Epithelial cell of prostate (primary cell): Measurements from ENCODE around the gene RPS15.

ENCODE experiments used
- DNase-seq: peaks from one replicate; pipeline ENCODE4 v3.0.0-alpha.2; 2011; ENCODE audit warnings: low read depth, low spot score
- H3K27ac ChIP-seq: fragments of 450-650 bp; 2 replicates; pipeline ENCODE4 v1.5.1; 2017; ENCODE audit warnings: mild to moderate bottlenecking

The RPS15 gene

GRCh38 chr19:1449467-1450442 lies 11.6 kb downstream of the RPS15 start, which contains the start of gene APC2:
APC2 (plus strand) TSS chr19:1450121; CDS start chr19:1453002, 2,881 bp downstream.
- no peak for DNase-seq
- no peak within 1 kb of the TSS for H3K27ac ChIP-seq

GRCh38 chr19:1450735-1451731 lies 12.8 kb downstream of the RPS15 start:
- H3K27ac ChIP-seq, result no peak overlapping the region
- no peak for DNase-seq

- no peak overlapping the region for H3K27ac ChIP-seq
- DNase-seq, result no peak
Observed at GRCh38 chr19:1451916-1452801, 14.0 kb downstream of the RPS15 start.

GRCh38 chr19:1452802-1453524 lies 14.8 kb downstream of the RPS15 start:
- H3K27ac ChIP-seq, result no peak overlapping the region
- DNase-seq, result no peak

GRCh38 chr19:1453525-1454364 lies 15.5 kb downstream of the RPS15 start:
- H3K27ac ChIP-seq, result no peak overlapping the region
- no peak for DNase-seq

GRCh38 chr19:1455002-1455335 lies 16.8 kb downstream of the RPS15 start:
- DNase-seq, result no peak
- peak overlapping the region; percentile 28 for H3K27ac ChIP-seq

GRCh38 chr19:1455336-1456120 lies 17.3 kb downstream of the RPS15 start:
- peak; percentile 44 for DNase-seq
- H3K27ac ChIP-seq, result peak overlapping the region; percentile 28

- DNase-seq, result no peak
- no peak overlapping the region for H3K27ac ChIP-seq
Observed at GRCh38 chr19:1456121-1456900, 18.1 kb downstream of the RPS15 start.

GRCh38 chr19:1457031-1457739 lies 19.0 kb downstream of the RPS15 start:
- H3K27ac ChIP-seq, result no peak overlapping the region
- DNase-seq, result no peak

- no peak overlapping the region for H3K27ac ChIP-seq
- no peak for DNase-seq
Observed at GRCh38 chr19:1457892-1458291, 19.7 kb downstream of the RPS15 start.

GRCh38 chr19:1459479-1459878 lies 21.3 kb downstream of the RPS15 start:
- H3K27ac ChIP-seq, result no peak overlapping the region
- DNase-seq, result no peak

GRCh38 chr19:1460033-1460995 lies 22.1 kb downstream of the RPS15 start:
- DNase-seq, result no peak
- H3K27ac ChIP-seq, result no peak overlapping the region

- no peak for DNase-seq
- H3K27ac ChIP-seq, result no peak overlapping the region
Observed at GRCh38 chr19:1461862-1462261, 23.7 kb downstream of the RPS15 start.

GRCh38 chr19:1465191-1466016 lies 27.2 kb downstream of the RPS15 start:
- H3K27ac ChIP-seq, result no peak overlapping the region
- no peak for DNase-seq
